K562 (cell line): ENCODE measurements around the gene SFSWAP. TPM values are rescaled to one million over a fixed set of nuclear protein-coding genes. Genes with fewer than 3 reads are reported as not detected.

ENCODE experiments used
- ATAC-seq: fragments of 200-7000 bp; cut with Tn5 transposase; 3 replicates; pipeline ENCODE4 v1.9.1; 2020; ENCODE audit warnings: moderate library complexity
- BruUV-seq: library from RNA; stranded (reverse); fragments of 400-500 nt; replicated peaks from 2 replicates; lab custom pipeline; 2021; lab: Mats Ljungman, UMichigan
- CTCF ChIA-PET: fragments of 300-600 bp; formaldehyde crosslinking; extraction: SDS; loops from one replicate; lab custom pipeline; 2021; ENCODE audit warnings: low intra/inter-chr PET ratio; lab: Yijun Ruan, JAX
- POLR2A ChIA-PET: fragments of 300-600, 350-650 bp; sonication (Branson Sonifier 250); formaldehyde crosslinking; extraction: SDS; loops from one replicate; lab custom pipeline; 2021; ENCODE audit warnings: antibody characterized with exemption, inconsistent platforms; lab: Yijun Ruan, JAX
- DNase-seq, 4 experiments: peaks; one replicate each; pipeline versions ENCODE4 v3.0.0 to v3.0.0-alpha.2; 2011 to 2018; ENCODE audit warnings: low spot score in 3 of 4, mixed read lengths in 3 of 4; ENCODE audit errors: extremely low read depth in 1 of 4
- FAIRE-seq: peaks from 2 replicates; lab custom pipeline; 2011; peaks lifted over from hg19 to GRCh38; lab: Jason Lieb, UNC
- H2AFZ ChIP-seq: 2 replicates; pipeline ENCODE4 v1.6.0; 2011; ENCODE audit warnings: low read depth, low read length, control low read depth, inconsistent platforms
- H3K27ac ChIP-seq: fragments of 200-600 bp; 3 replicates; pipeline ENCODE4 v1.8.0; 2011; ENCODE audit warnings: low read depth, mild to moderate bottlenecking, control low read depth, inconsistent platforms, low read length, moderate library complexity, mixed read lengths; ENCODE audit errors: extremely low read depth
- H3K27me3 ChIP-seq, 2 experiments: fragments of 300-600 bp in 1 of 2; 2 replicates in 1 of 2; 3 replicates in 1 of 2; pipeline versions ENCODE4 v1.6.0 to v1.8.0; 2011; ENCODE audit warnings: inconsistent platforms in 2 of 2, low read length in 2 of 2, mild to moderate bottlenecking in 1 of 2, mixed read lengths in 1 of 2, moderate library complexity in 1 of 2; ENCODE audit not compliant: control insufficient read depth in 2 of 2, insufficient read depth in 2 of 2
- H3K36me3 ChIP-seq: fragments of 300-600 bp; 3 replicates; pipeline ENCODE4 v1.8.0; 2011; ENCODE audit warnings: mild to moderate bottlenecking, low read length, inconsistent platforms; ENCODE audit not compliant: control insufficient read depth, insufficient read depth
- H3K4me1 ChIP-seq, 2 experiments: fragments of 200-600 bp in 1 of 2; replicated peaks in 1 of 2; 2 replicates in 1 of 2; 3 replicates in 1 of 2; pipeline versions ENCODE4 v1.5.1 to v1.8.0; 2011; ENCODE audit warnings: inconsistent platforms in 2 of 2, low read length in 2 of 2, mild to moderate bottlenecking in 1 of 2, mixed read lengths in 1 of 2, moderate library complexity in 1 of 2; ENCODE audit not compliant: control insufficient read depth in 2 of 2, insufficient read depth in 2 of 2
- H3K4me2 ChIP-seq: 2 replicates; pipeline ENCODE4 v1.6.1; 2011; ENCODE audit warnings: low read length, control low read depth, inconsistent platforms, mixed read lengths; ENCODE audit not compliant: insufficient read depth
- H3K4me3 ChIP-seq: fragments of 200-600 bp; sonication (generic), shearing (Covaris generic); 2 replicates; pipeline ENCODE4 v1.5.1; 2016; ENCODE audit warnings: control low read depth, inconsistent platforms
- H3K79me2 ChIP-seq: fragments of 200-600 bp; 3 replicates; pipeline ENCODE4 v1.8.0; 2011; ENCODE audit warnings: low read length, inconsistent platforms; ENCODE audit not compliant: control insufficient read depth, insufficient read depth
- H3K9ac ChIP-seq, 2 experiments: 2 replicates each; pipeline versions ENCODE4 v1.6.0 to v1.6.1; 2011; ENCODE audit warnings: low read depth in 2 of 2, low read length in 2 of 2, control low read depth in 1 of 2, inconsistent platforms in 1 of 2, mild to moderate bottlenecking in 1 of 2, mixed read lengths in 1 of 2; ENCODE audit not compliant: insufficient read depth in 1 of 2
- H3K9me1 ChIP-seq: one replicate; pipeline ENCODE4 v1.6.0; 2011; ENCODE audit warnings: inconsistent platforms, mild to moderate bottlenecking, low read length, moderate library complexity; ENCODE audit not compliant: control insufficient read depth, insufficient read depth
- H3K9me3 ChIP-seq: replicated peaks from 2 replicates; pipeline ENCODE4 v1.5.1; 2011; ENCODE audit warnings: low read depth, low read length, inconsistent platforms; ENCODE audit not compliant: control insufficient read depth, insufficient read depth
- H4K20me1 ChIP-seq: replicated peaks from 2 replicates; pipeline ENCODE4 v1.6.1; 2011; ENCODE audit warnings: low read length, inconsistent platforms, mixed read lengths; ENCODE audit not compliant: control insufficient read depth, insufficient read depth
- MEF2A ChIP-seq: IDR thresholded peaks from 2 replicates; pipeline ENCODE4 v1.6.1; 2011; ENCODE audit warnings: low read depth, mild to moderate bottlenecking, low read length, moderate library complexity; ENCODE audit not compliant: control insufficient read depth
- MTF1 ChIP-seq: fragments of 250-450 bp; sonication (Bioruptor Pico); IDR thresholded peaks from 2 replicates; pipeline ENCODE4 v1.9.0; 2021; ENCODE audit warnings: moderate library complexity, mild to moderate bottlenecking, inconsistent platforms, borderline replicate concordance
- POLR2G ChIP-seq: fragments of 200-400 bp; formaldehyde crosslinking; IDR thresholded peaks from 2 replicates; pipeline ENCODE4 v1.6.1; 2017; ENCODE audit warnings: low read depth, mild to moderate bottlenecking, antibody characterized with exemption, low read length, moderate library complexity
- SUPT5H ChIP-seq: fragments of 450-650 bp; IDR thresholded peaks from 2 replicates; pipeline ENCODE4 v1.6.1; 2016
- TEAD2 ChIP-seq: fragments of 450-650 bp; IDR thresholded peaks from 2 replicates; pipeline ENCODE4 v1.6.1; 2016; ENCODE audit warnings: missing genetic modification characterization, control low read depth, missing compliant biosample characterization
- ZBTB33 ChIP-seq: sonication (generic); formaldehyde crosslinking; IDR thresholded peaks from 2 replicates; pipeline ENCODE4 v1.8.1; 2023; ENCODE audit warnings: mild to moderate bottlenecking, missing genetic modification reagents
- WGBS: fragments of 100-300 bp; shearing (Covaris generic); methylation state at CpG from one replicate; pipeline ENCODE4 v1.1.6; 2016; ENCODE audit warnings: low coverage, mixed read lengths; ENCODE audit not compliant: insufficient coverage; ENCODE audit errors: missing lambda C conversion rate; 5-methylcytosine and 5-hydroxymethylcytosine counted together
- in situ Hi-C: fragments of 300-500 bp; cut with MboI; formaldehyde crosslinking; loops from 4 replicates; pipeline ENCODE4 v1.15.0; 2018; ENCODE audit warnings: inconsistent platforms, mixed read lengths
- intact Hi-C: fragments of 100-400 bp; cut with micrococcal nuclease; formaldehyde crosslinking; loops from 2 replicates; pipeline ENCODE4 v1.14.2; 2022
- polyA plus RNA-seq, 8 experiments: library from polyadenylated mRNA; depleted of rRNA in 4 of 8; stranded (reverse) in 5 of 8; unstranded in 3 of 8; fragments of >200 nt; fragmentation: Nextera tagmentation in 2 of 8; fragmentation: Illumina TruSeq in 1 of 8; extraction: Ambion mirVana in 2 of 8; extraction: Trizol in 1 of 8; gene quantifications; 2 replicates each; pipeline versions ENCODE4 v1.2.1 to v1.2.3, GENCODE V29; 2011 to 2014; ENCODE audit warnings: inconsistent platforms in 1 of 8, missing spikeins in 1 of 8
- total RNA-seq, 7 experiments: library from RNA; depleted of rRNA in 6 of 7; stranded (reverse); fragments of >200 nt in 6 of 7; fragmentation: Illumina TruSeq in 2 of 7; extraction: Trizol in 2 of 7; gene quantifications; 2 replicates each; pipeline versions ENCODE4 v1.2.1 to v1.2.3, GENCODE V29; 2011 to 2021; ENCODE audit warnings: low replicate concordance in 1 of 7

SFSWAP gene
- total and polyA plus RNA-seq, 9 of the 15 experiments (the other 6 are each of a cell fraction or from before 2014, with no cell fraction given) = 2.4 to 60.4 (median 32.6) TPM

GRCh38 chr12:131808744-131809371 lies 98.0 kb downstream of the SFSWAP start:
- no peak overlapping the region for H3K9ac ChIP-seq
- no TSS peak for BruUV-seq
- no peaks in the 10 kb centered on the region for H3K79me2 ChIP-seq
- no peaks in the 10 kb centered on the region for H3K36me3 ChIP-seq
- ChIA-PET CTCF (no interaction called here), POLR2A (no interaction called here)
- ATAC-seq = peak; percentile 52; the same call in 2 of the 3 replicates
- H4K20me1 ChIP-seq = no peaks in the 10 kb centered on the region
- in situ Hi-C loops (no loop called here), intact Hi-C loops (no loop called here)
- H2AFZ ChIP-seq = peak overlapping the region; percentile 3; the same call in 1 of the 2 replicates
- peaks cover 3 to 11% of the 10 kb centered on the region in 2 experiments; a peak in 4 of 5 replicates for H3K4me1 ChIP-seq
- H3K27me3 ChIP-seq = peaks cover 9 to 14% of the 10 kb centered on the region in 2 experiments; a peak in 4 of 5 replicates
- H3K4me2 ChIP-seq = no peak overlapping the region
- no peak overlapping the region for H3K27ac ChIP-seq
- peaks cover 10% of the 10 kb centered on the region for H3K9me3 ChIP-seq
- FAIRE-seq = no peak
- no peak overlapping the region for H3K4me3 ChIP-seq
- no peaks in the 10 kb centered on the region for H3K9me1 ChIP-seq
- no peak for TF ChIP-seq SUPT5H
- TF ChIP-seq MEF2A = no peak
- no peak for TF ChIP-seq MTF1
- 0 out of 2 replicates have a peak, but pooled peaks have one; percentile 28 for TF ChIP-seq POLR2G
- no peak for TF ChIP-seq TEAD2 (tag)
- TF ChIP-seq ZBTB33 (CRISPR knock-in tag) = peak; percentile 43; the same call in 1 of the 2 replicates
- 39% methylated on average over 37 of the region's 44 CpGs for WGBS
- peak in 1 of 4 experiments; percentile 37 for DNase-seq
